Panc1 (cell line): Measurements from ENCODE around the gene MRPL9. TPM values are rescaled to one million over a fixed set of nuclear protein-coding genes. Genes with fewer than 3 reads are reported as not detected.

Experiments used
- ATAC-seq: fragments of 200-7000 bp; cut with Tn5 transposase; 2 replicates; pipeline ENCODE4 v1.9.1; 2020; ENCODE audit warnings: mild to moderate bottlenecking, moderate library complexity
- BruUV-seq: library from RNA; stranded (reverse); fragments of 400-500 nt; replicated peaks from 2 replicates; lab custom pipeline; 2021; lab: Mats Ljungman, UMichigan
- CTCF ChIA-PET: fragments of 300-600 bp; sonication (Branson Sonifier 250); formaldehyde crosslinking; loops from one replicate; lab custom pipeline; 2022; ENCODE audit warnings: antibody characterized with exemption; lab: Charles Lee
- POLR2A ChIA-PET: fragments of 300-600 bp; sonication (Branson Sonifier 250); formaldehyde crosslinking; loops from one replicate; lab custom pipeline; 2022; ENCODE audit warnings: antibody characterized with exemption; lab: Charles Lee
- DNase-seq: peaks from one replicate; pipeline ENCODE4 v3.0.0-alpha.2; 2010; ENCODE audit warnings: low read depth, low spot score
- H3K27ac ChIP-seq: 2 replicates; pipeline ENCODE4 v1.5.1; 2011; ENCODE audit warnings: mild to moderate bottlenecking, low read length, inconsistent platforms
- H3K27me3 ChIP-seq: fragments of 200-500 bp; sonication (Bioruptor generic); 2 replicates; pipeline ENCODE4 v1.6.0; 2014; ENCODE audit warnings: low read length, inconsistent platforms; ENCODE audit not compliant: control insufficient read depth, insufficient read depth
- H3K36me3 ChIP-seq: fragments of 200-500 bp; sonication (Bioruptor generic); 2 replicates; pipeline ENCODE4 v1.5.1; 2014; ENCODE audit warnings: inconsistent platforms, mild to moderate bottlenecking, low read length, moderate library complexity; ENCODE audit not compliant: control insufficient read depth, insufficient read depth
- H3K4me1 ChIP-seq: 2 replicates; pipeline ENCODE4 v1.5.1; 2011; ENCODE audit warnings: inconsistent platforms, mild to moderate bottlenecking, low read length, moderate library complexity; ENCODE audit not compliant: control insufficient read depth, insufficient read depth
- H3K4me3 ChIP-seq, 2 experiments: 2 replicates each; pipeline ENCODE4 v1.5.1; 2011 to 2012; ENCODE audit warnings: low read depth in 2 of 2, low read length in 2 of 2, mild to moderate bottlenecking in 2 of 2, inconsistent platforms in 1 of 2, moderate library complexity in 1 of 2
- H3K9me3 ChIP-seq: fragments of 200-500 bp; sonication (Bioruptor generic); 2 replicates; pipeline ENCODE4 v1.5.1; 2014; ENCODE audit warnings: low read depth, mild to moderate bottlenecking, inconsistent platforms, low read length, moderate library complexity; ENCODE audit not compliant: control insufficient read depth, insufficient read depth
- POLR2AphosphoS5 ChIP-seq: IDR thresholded peaks from 2 replicates; pipeline ENCODE4 v1.6.1; 2012; ENCODE audit warnings: mild to moderate bottlenecking, low read depth, low read length, moderate library complexity
- SIN3A ChIP-seq: IDR thresholded peaks from 2 replicates; pipeline ENCODE4 v1.6.1; 2012; ENCODE audit warnings: low read depth, mild to moderate bottlenecking, low read length, moderate library complexity, borderline replicate concordance; ENCODE audit not compliant: insufficient read depth
- TCF7L2 ChIP-seq: IDR thresholded peaks from 2 replicates; pipeline ENCODE4 v1.6.1; 2011; ENCODE audit warnings: mild to moderate bottlenecking, low read depth, low read length, inconsistent platforms
- in situ Hi-C: cut with HindIII; loops from 2 replicates; pipeline ENCODE4 v1.10.0; 2016; ENCODE audit warnings: low sequenced_read_pairs, low pct_unique_long_range_greater_than_20kb
- intact Hi-C: fragments of 100-400 bp; cut with micrococcal nuclease; formaldehyde crosslinking; loops from one replicate; pipeline ENCODE4 v1.10.0; 2022; ENCODE audit not compliant: unreplicated experiment
- total RNA-seq: library from RNA; stranded (reverse); gene quantifications from one replicate; pipeline ENCODE4 v1.2.1, GENCODE V29; 2021; ENCODE audit not compliant: unreplicated experiment
- TF ChIP-seq, protein P1 (sequence below): fragments of 450-650 bp; IDR thresholded peaks from 2 replicates; pipeline ENCODE4 v1.5.1; 2017; ENCODE audit warnings: mild to moderate bottlenecking
- TF ChIP-seq, protein P2 (sequence below), 2 experiments: IDR thresholded peaks; 2 replicates each; pipeline ENCODE4 v1.6.1; 2011 to 2012; ENCODE audit warnings: low read depth in 2 of 2, control low read depth in 1 of 2, low read length in 1 of 2, mild to moderate bottlenecking in 1 of 2, moderate library complexity in 1 of 2; ENCODE audit not compliant: insufficient read depth in 1 of 2

Gene MRPL9
- total RNA-seq, 1 experiment from 2014 or later = 98.3 TPM

DNA sequence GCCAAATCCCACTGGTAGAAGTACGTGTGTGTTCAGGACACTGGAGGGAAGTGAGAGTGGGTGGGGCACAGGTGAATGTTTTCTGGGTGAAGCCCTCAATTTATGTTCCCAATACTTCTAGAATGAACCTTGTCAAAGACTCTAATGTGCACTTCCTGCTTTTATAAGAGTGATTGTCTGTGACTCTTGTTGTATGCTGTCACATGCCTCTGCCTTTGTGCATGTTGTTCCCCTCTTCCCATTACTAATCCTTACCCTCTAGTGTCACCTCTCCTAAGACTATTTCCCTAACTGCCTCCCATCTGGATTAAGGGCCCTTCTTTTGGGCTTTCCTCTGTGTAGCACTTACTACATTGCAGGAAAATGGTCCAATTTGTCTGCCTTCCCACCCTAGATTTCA is 44.5 kb upstream of the MRPL9 start:
- no peak for DNase-seq
- in situ Hi-C loops (no loop called here), intact Hi-C loops (no loop called here)
- H3K9me3 ChIP-seq = no peaks in the 10 kb centered on the region
- H3K36me3 ChIP-seq = no peaks in the 10 kb centered on the region
- ChIA-PET CTCF (no interaction called here), POLR2A (no interaction called here)
- BruUV-seq = no TSS peak
- H3K4me3 ChIP-seq = no peak overlapping the region
- peaks cover 3% of the 10 kb centered on the region for H3K4me1 ChIP-seq
- no peak overlapping the region for H3K27ac ChIP-seq
- no peaks in the 10 kb centered on the region for H3K27me3 ChIP-seq
- no peak for ATAC-seq
- TF ChIP-seq, protein P1, sequence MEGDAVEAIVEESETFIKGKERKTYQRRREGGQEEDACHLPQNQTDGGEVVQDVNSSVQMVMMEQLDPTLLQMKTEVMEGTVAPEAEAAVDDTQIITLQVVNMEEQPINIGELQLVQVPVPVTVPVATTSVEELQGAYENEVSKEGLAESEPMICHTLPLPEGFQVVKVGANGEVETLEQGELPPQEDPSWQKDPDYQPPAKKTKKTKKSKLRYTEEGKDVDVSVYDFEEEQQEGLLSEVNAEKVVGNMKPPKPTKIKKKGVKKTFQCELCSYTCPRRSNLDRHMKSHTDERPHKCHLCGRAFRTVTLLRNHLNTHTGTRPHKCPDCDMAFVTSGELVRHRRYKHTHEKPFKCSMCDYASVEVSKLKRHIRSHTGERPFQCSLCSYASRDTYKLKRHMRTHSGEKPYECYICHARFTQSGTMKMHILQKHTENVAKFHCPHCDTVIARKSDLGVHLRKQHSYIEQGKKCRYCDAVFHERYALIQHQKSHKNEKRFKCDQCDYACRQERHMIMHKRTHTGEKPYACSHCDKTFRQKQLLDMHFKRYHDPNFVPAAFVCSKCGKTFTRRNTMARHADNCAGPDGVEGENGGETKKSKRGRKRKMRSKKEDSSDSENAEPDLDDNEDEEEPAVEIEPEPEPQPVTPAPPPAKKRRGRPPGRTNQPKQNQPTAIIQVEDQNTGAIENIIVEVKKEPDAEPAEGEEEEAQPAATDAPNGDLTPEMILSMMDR = no peak

DNA sequence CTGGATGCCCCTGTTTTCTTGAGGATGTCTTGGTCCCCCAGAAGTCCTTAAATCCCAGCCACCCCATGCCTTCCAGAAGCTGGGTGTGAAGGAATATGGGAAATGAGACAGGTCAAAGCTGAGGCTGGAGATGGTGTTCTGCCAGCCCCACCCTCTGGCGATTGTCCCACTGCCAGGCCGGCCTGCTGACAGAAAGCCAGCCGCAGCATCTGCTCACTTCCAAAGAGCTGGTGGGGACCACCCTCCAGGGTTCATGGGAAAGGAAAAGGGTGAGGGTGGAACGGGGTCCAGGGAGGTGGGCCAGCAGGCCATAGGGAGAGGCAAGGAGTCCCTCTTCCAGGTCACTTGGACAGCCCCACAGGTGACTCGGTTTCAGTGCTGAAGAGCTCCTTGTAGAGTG is 43.8 kb upstream of the MRPL9 start:
- intact Hi-C loops (no loop called here), in situ Hi-C loops (no loop called here)
- H3K27ac ChIP-seq = no peak overlapping the region
- BruUV-seq = no TSS peak
- no peaks in the 10 kb centered on the region for H3K36me3 ChIP-seq
- H3K4me1 ChIP-seq = peaks cover 3% of the 10 kb centered on the region
- ATAC-seq (no peak), DNase-seq (no peak)
- POLR2A ChIA-PET = no interaction called here
- CTCF ChIA-PET = no interaction called here
- no peaks in the 10 kb centered on the region for H3K9me3 ChIP-seq
- no peaks in the 10 kb centered on the region for H3K27me3 ChIP-seq
- no peak overlapping the region for H3K4me3 ChIP-seq
- TF ChIP-seq, protein P1 = no peak
- TF ChIP-seq, protein P2, sequence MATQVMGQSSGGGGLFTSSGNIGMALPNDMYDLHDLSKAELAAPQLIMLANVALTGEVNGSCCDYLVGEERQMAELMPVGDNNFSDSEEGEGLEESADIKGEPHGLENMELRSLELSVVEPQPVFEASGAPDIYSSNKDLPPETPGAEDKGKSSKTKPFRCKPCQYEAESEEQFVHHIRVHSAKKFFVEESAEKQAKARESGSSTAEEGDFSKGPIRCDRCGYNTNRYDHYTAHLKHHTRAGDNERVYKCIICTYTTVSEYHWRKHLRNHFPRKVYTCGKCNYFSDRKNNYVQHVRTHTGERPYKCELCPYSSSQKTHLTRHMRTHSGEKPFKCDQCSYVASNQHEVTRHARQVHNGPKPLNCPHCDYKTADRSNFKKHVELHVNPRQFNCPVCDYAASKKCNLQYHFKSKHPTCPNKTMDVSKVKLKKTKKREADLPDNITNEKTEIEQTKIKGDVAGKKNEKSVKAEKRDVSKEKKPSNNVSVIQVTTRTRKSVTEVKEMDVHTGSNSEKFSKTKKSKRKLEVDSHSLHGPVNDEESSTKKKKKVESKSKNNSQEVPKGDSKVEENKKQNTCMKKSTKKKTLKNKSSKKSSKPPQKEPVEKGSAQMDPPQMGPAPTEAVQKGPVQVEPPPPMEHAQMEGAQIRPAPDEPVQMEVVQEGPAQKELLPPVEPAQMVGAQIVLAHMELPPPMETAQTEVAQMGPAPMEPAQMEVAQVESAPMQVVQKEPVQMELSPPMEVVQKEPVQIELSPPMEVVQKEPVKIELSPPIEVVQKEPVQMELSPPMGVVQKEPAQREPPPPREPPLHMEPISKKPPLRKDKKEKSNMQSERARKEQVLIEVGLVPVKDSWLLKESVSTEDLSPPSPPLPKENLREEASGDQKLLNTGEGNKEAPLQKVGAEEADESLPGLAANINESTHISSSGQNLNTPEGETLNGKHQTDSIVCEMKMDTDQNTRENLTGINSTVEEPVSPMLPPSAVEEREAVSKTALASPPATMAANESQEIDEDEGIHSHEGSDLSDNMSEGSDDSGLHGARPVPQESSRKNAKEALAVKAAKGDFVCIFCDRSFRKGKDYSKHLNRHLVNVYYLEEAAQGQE (IDR thresholded peaks at IDR 0.05; ENCODE audit: insufficient read depth in 1 of 2, low read depth in 2 of 2, low read length in 1 of 2) = no peak
- TF ChIP-seq POLR2AphosphoS5 (no peak), TCF7L2 (no peak), SIN3A (no peak)

DNA sequence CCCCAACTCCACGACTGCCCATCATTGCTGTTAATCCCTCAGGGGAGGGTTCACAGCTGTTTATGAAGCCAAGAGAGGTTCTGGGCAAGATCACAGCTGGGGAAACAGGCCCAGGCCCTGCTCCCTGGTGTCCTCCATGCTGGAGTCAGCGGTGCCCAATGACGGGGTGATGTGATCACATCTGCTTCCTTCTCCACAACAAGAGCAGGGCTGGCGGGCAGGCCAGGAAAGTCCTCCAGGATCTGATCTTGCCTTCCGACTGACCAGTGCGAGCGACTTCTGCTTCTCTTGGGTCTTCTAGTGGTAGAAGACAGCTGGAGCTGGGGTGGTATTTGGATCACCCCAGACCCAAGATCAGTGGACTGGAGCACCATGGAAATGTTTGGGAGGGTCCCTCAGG is 42.9 kb upstream of the MRPL9 start:
- Histone ChIP-seq H3K27ac (no peak overlapping the region), H3K9me3 (no peaks in the 10 kb centered on the region), H3K4me1 (peaks cover 3% of the 10 kb centered on the region), H3K27me3 (no peaks in the 10 kb centered on the region), H3K36me3 (no peaks in the 10 kb centered on the region), H3K4me3 (no peak overlapping the region)
- intact Hi-C loops = no loop called here
- no peak for DNase-seq
- ChIA-PET CTCF (no interaction called here), POLR2A (no interaction called here)
- ATAC-seq = no peak
- in situ Hi-C loops = no loop called here
- TF ChIP-seq TCF7L2 = no peak
- TF ChIP-seq, protein P1 = no peak
- TF ChIP-seq POLR2AphosphoS5 = no peak
- TF ChIP-seq SIN3A = no peak
- TF ChIP-seq, protein P2 (IDR thresholded peaks at IDR 0.05; ENCODE audit: insufficient read depth in 1 of 2, low read depth in 2 of 2, low read length in 1 of 2) = no peak
- BruUV-seq = no TSS peak
